ENCODE data around the gene AUTS2.
A peak's percentile ranks its signal among the peaks of the same experiment; 100 is the strongest.

The AUTS2 gene

DNA sequence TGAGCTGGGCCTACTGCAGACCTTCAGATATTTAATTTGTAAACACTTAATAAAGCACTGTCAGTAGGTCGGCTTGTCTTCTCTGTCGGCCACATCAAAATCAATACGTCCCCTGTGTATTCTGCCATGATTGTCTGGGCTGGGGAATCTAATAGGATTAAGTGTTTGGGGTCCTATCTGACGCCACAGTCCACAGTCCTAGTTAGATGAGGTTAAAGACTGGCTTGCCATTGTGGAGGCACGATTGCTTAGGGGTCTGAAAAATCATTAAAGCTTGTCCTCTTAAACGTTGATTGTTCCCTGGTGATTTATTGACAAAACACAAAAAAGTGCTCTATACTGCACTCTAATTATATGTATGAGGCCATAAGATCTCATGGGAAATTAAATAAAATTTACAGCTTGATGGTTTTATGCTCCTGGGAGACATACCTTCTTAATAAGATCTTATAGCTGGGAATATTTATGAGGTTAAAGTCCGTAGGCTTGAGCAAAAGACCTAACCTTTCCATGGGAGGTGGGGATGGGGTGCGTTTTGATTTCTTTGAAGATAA lies 883.4 kb downstream of the AUTS2 start:
- DNase-seq (ENCODE audit: low read depth) = no peak
- in situ Hi-C loops (cut with HindIII; ENCODE audit: low sequenced_read_pairs) = loop anchor here (5.0 kb wide), 1 partner anchor 51 kb away; no protein-coding TSS in a partner anchor
- no peak overlapping the region for H3K4me3 ChIP-seq (ENCODE audit: low read depth, low read length)
- TF ChIP-seq, protein P1, sequence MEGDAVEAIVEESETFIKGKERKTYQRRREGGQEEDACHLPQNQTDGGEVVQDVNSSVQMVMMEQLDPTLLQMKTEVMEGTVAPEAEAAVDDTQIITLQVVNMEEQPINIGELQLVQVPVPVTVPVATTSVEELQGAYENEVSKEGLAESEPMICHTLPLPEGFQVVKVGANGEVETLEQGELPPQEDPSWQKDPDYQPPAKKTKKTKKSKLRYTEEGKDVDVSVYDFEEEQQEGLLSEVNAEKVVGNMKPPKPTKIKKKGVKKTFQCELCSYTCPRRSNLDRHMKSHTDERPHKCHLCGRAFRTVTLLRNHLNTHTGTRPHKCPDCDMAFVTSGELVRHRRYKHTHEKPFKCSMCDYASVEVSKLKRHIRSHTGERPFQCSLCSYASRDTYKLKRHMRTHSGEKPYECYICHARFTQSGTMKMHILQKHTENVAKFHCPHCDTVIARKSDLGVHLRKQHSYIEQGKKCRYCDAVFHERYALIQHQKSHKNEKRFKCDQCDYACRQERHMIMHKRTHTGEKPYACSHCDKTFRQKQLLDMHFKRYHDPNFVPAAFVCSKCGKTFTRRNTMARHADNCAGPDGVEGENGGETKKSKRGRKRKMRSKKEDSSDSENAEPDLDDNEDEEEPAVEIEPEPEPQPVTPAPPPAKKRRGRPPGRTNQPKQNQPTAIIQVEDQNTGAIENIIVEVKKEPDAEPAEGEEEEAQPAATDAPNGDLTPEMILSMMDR (IDR thresholded peaks at IDR 0.05; ENCODE audit: low read depth, low read length, missing control alignments) = no peak

DNA sequence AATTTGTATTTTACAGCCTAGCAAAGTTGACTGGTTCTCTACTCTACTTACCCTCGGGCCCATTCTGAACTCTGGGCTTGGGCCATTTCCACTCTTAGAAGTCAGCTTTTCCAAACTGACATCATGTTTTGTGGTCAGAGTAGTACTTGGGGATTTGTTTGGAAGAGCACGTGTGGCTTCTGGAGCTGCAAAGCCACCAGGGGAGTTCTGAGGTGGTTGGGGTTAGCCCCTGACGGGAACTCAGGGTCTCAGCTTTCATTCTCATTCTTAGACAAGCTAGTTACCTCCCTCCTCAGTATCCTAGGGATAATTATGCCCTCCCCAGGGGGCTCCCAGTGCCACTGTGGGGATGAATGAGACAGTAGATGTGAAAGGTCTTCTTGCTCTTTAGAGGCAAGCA lies 886.0 kb downstream of the AUTS2 start:
- TF ChIP-seq, protein P1 (IDR thresholded peaks at IDR 0.05; ENCODE audit: low read depth, low read length, missing control alignments) = no peak
- in situ Hi-C loops (cut with HindIII; ENCODE audit: low sequenced_read_pairs) = loop anchor here (5.0 kb wide), 1 partner anchor 48 kb away; no protein-coding TSS in a partner anchor
- DNase-seq (ENCODE audit: low read depth) = peak; percentile 31
- H3K4me3 ChIP-seq (ENCODE audit: low read depth, low read length) = no peak overlapping the region

DNA sequence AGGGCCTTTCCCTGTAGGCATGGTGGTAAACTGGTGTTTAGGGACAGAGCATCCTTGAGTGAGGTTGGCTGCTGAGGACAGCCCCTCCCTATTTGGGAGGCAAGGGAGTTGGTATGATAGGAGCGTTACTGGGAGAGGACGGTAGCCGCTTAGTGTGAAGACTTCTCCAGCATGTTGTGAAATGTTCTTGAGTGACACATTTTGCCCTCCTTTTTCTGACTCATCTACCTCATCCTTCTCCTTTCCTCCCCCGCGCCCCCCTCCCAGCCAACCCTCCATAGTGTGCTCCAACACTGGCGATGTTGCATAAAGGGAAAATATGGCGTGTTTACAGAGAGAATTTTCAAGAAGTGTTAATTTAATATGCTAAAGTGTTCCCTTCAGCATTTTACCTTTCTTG lies 888.7 kb downstream of the AUTS2 start:
- in situ Hi-C loops (cut with HindIII; ENCODE audit: low sequenced_read_pairs) = no loop called here
- no peak overlapping the region for H3K4me3 ChIP-seq (ENCODE audit: low read depth, low read length)

DNA sequence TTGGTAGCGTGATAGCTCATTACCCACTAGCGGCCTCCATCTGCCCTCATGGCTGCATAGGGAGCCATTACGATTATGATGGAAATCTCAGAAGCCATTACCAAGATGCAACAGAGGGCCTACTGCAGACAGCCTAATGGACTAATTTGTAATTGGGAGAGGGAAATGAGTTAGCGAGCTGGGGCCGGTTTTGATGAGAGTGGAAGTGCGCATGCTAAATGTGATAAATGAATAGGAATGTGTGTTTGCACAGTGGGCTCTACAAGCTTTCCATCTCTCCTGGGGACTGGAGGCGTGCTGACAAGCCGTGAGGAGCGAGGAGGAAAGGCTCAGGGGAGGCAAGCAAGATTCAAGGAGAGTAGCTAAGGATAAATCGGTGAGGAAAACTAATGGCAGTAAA lies 889.2 kb downstream of the AUTS2 start:
- DNase-seq (ENCODE audit: low read depth) = no peak
- H3K4me3 ChIP-seq (ENCODE audit: low read depth, low read length) = no peak overlapping the region
- TF ChIP-seq, protein P1 (IDR thresholded peaks at IDR 0.05; ENCODE audit: low read depth, low read length, missing control alignments) = no peak
- in situ Hi-C loops (cut with HindIII; ENCODE audit: low sequenced_read_pairs) = no loop called here

More for the DNA sequence above, 888.7 kb downstream of the AUTS2 start:
- TF ChIP-seq, protein P1 (IDR thresholded peaks at IDR 0.05; ENCODE audit: low read depth, low read length, missing control alignments) = no peak
- no peak for DNase-seq (ENCODE audit: low read depth)

GRCh38 chr7:70487886-70488285 lies 889.6 kb downstream of the AUTS2 start:
- H3K4me3 ChIP-seq (ENCODE audit: low read depth, low read length) = no peak overlapping the region
- no peak for DNase-seq (ENCODE audit: low read depth)
- in situ Hi-C loops (cut with HindIII; ENCODE audit: low sequenced_read_pairs) = no loop called here
- TF ChIP-seq, protein P1 (IDR thresholded peaks at IDR 0.05; ENCODE audit: low read depth, low read length, missing control alignments) = no peak

DNA sequence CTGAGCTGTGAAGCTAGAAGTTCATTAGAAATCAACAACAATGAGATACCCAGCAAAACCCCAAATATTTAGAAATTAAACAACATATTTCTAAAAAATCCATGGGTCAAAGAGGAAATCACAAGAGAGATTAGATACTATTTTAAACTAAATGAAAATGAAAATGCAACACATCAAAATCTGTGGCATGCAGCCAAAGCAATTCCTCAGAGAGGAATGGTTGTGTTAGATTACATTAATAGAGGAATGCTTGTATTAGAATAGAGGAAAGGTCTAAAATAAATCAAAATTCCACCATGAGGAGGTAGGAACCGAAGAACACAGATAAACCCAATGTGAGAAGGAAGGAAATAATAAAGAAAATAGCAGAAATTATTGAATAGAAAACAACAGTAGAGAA lies 891.5 kb downstream of the AUTS2 start:
- TF ChIP-seq, protein P1 (IDR thresholded peaks at IDR 0.05; ENCODE audit: low read depth, low read length, missing control alignments) = no peak
- in situ Hi-C loops (cut with HindIII; ENCODE audit: low sequenced_read_pairs) = no loop called here
- H3K4me3 ChIP-seq (ENCODE audit: low read depth, low read length) = no peak overlapping the region
- DNase-seq (ENCODE audit: low read depth) = no peak
